HepG2 (cell line): ENCODE measurements around the gene PLLP. TPM values are rescaled to one million over a fixed set of nuclear protein-coding genes. Genes with fewer than 3 reads are reported as not detected.

Experiments
- BRCA1 ChIP-seq: sonication (generic); formaldehyde crosslinking; IDR thresholded peaks from 2 replicates; pipeline ENCODE4 v1.4.0; 2020; ENCODE audit warnings: missing genetic modification reagents
- BRD4 ChIP-seq: sonication (generic); formaldehyde crosslinking; IDR thresholded peaks from 2 replicates; pipeline ENCODE4 v1.4.0; 2020; ENCODE audit warnings: missing genetic modification reagents
- ELF1 ChIP-seq: sonication (generic); formaldehyde crosslinking; IDR thresholded peaks from 2 replicates; pipeline ENCODE4 v1.4.0; 2020; ENCODE audit warnings: missing genetic modification reagents
- GABPB1 ChIP-seq: IDR thresholded peaks from 2 replicates; pipeline ENCODE4 v1.6.1; 2016; ENCODE audit warnings: mild to moderate bottlenecking, missing genetic modification reagents, moderate library complexity, missing compliant biosample characterization
- GTF2F1 ChIP-seq: fragments of 150-350 bp; IDR thresholded peaks from 2 replicates; pipeline ENCODE4 v1.6.1; 2014; ENCODE audit warnings: low read length
- HMGA1 ChIP-seq: sonication (generic); formaldehyde crosslinking; conservative IDR thresholded peaks from 2 replicates; pipeline ENCODE4 v1.4.0; 2020; ENCODE audit warnings: missing genetic modification reagents
- KAT7 ChIP-seq: IDR thresholded peaks from 2 replicates; pipeline ENCODE4 v1.6.1; 2018; ENCODE audit warnings: borderline replicate concordance, missing compliant biosample characterization
- KAT8 ChIP-seq: IDR thresholded peaks from 2 replicates; pipeline ENCODE4 v1.6.1; 2016; ENCODE audit warnings: missing genetic modification reagents, missing compliant biosample characterization
- KLF11 ChIP-seq: IDR thresholded peaks from 2 replicates; pipeline ENCODE4 v1.6.1; 2016; ENCODE audit warnings: missing compliant biosample characterization
- MLLT10 ChIP-seq: sonication (generic); formaldehyde crosslinking; IDR thresholded peaks from 2 replicates; pipeline ENCODE4 v1.4.0; 2020; ENCODE audit warnings: missing genetic modification reagents
- NFIB ChIP-seq: sonication (generic); formaldehyde crosslinking; IDR thresholded peaks from 2 replicates; pipeline ENCODE4 v1.9.0; 2021; ENCODE audit warnings: missing genetic modification reagents, mild to moderate bottlenecking, borderline replicate concordance
- NR2F1 ChIP-seq, 2 experiments: fragments of 450-650 bp in 1 of 2; formaldehyde crosslinking in 1 of 2; IDR thresholded peaks; 2 replicates each; pipeline versions ENCODE4 v1.5.0 to v1.6.1; 2016 to 2020; ENCODE audit warnings: mild to moderate bottlenecking in 1 of 2, missing compliant biosample characterization in 1 of 2, missing genetic modification reagents in 1 of 2, moderate library complexity in 1 of 2
- ONECUT2 ChIP-seq: sonication (generic); formaldehyde crosslinking; IDR thresholded peaks from 2 replicates; pipeline ENCODE4 v1.4.0; 2020; ENCODE audit warnings: missing genetic modification reagents
- PHF8 ChIP-seq: sonication (generic); formaldehyde crosslinking; IDR thresholded peaks from 2 replicates; pipeline ENCODE4 v1.5.0; 2020; ENCODE audit warnings: missing genetic modification reagents
- PLRG1 ChIP-seq: fragments of 450-650 bp; conservative IDR thresholded peaks from 2 replicates; pipeline ENCODE4 v1.6.1; 2016
- RBM39 ChIP-seq: fragments of 200-400 bp; formaldehyde crosslinking; IDR thresholded peaks from one replicate; pipeline ENCODE4 v1.6.1; 2018; ENCODE audit warnings: antibody characterized with exemption, mild to moderate bottlenecking, low read depth, low read length; ENCODE audit not compliant: poor library complexity, severe bottlenecking
- SRF ChIP-seq: IDR thresholded peaks from 2 replicates; pipeline ENCODE4 v1.6.1; 2011; ENCODE audit warnings: mild to moderate bottlenecking, low read depth, low read length, moderate library complexity
- SRSF4 ChIP-seq: fragments of 200-400 bp; formaldehyde crosslinking; IDR thresholded peaks from one replicate; pipeline ENCODE4 v1.6.1; 2018; ENCODE audit warnings: mild to moderate bottlenecking, low read depth, low read length, moderate library complexity; ENCODE audit not compliant: poor library complexity, severe bottlenecking
- TBX2 ChIP-seq: sonication (generic); formaldehyde crosslinking; IDR thresholded peaks from 2 replicates; pipeline ENCODE4 v1.5.0; 2020; ENCODE audit warnings: missing genetic modification reagents, mild to moderate bottlenecking, borderline replicate concordance
- TFAP4 ChIP-seq: sonication (generic); IDR thresholded peaks from 2 replicates; pipeline ENCODE4 v1.6.1; 2016; ENCODE audit warnings: low read depth, borderline replicate concordance
- ZBED4 ChIP-seq: sonication (generic); formaldehyde crosslinking; IDR thresholded peaks from 2 replicates; pipeline ENCODE4 v1.4.0; 2020; ENCODE audit warnings: missing genetic modification reagents, borderline replicate concordance
- ZC3H13 ChIP-seq: sonication (generic); formaldehyde crosslinking; IDR thresholded peaks from 2 replicates; pipeline ENCODE4 v1.8.1; 2023; ENCODE audit warnings: mild to moderate bottlenecking, missing genetic modification reagents, moderate library complexity
- ZNF234 ChIP-seq: sonication (generic); formaldehyde crosslinking; conservative IDR thresholded peaks from 2 replicates; pipeline ENCODE4 v1.5.1; 2020; ENCODE audit warnings: mild to moderate bottlenecking, missing genetic modification reagents
- polyA plus RNA-seq, 8 experiments: library from polyadenylated mRNA; depleted of rRNA in 3 of 8; stranded (reverse) in 7 of 8; unstranded in 1 of 8; fragments of >200 nt; fragmentation: Illumina TruSeq in 4 of 8; extraction: Trizol in 4 of 8; gene quantifications; 2 replicates each; pipeline versions ENCODE4 v1.2.1 to v1.2.3, GENCODE V29; 2011 to 2016; ENCODE audit warnings: low read depth in 4 of 8, missing spikeins in 1 of 8, mixed read lengths in 1 of 8; ENCODE audit not compliant: insufficient read depth in 1 of 8
- total RNA-seq, 5 experiments: library from RNA; depleted of rRNA; stranded (reverse); fragments of >200 nt; fragmentation: Illumina TruSeq; extraction: Trizol; gene quantifications; 2 replicates each; pipeline ENCODE4 v1.2.3, GENCODE V29; 2016; ENCODE audit warnings: low read depth in 1 of 5
- TF ChIP-seq, protein P1 (sequence below): IDR thresholded peaks from 2 replicates; pipeline ENCODE4 v1.6.1; 2016; ENCODE audit warnings: missing biosample characterization, missing genetic modification reagents, low read depth

PLLP gene
- total and polyA plus RNA-seq, 2 of the 13 experiments (the other 11 are each of a cell fraction or from before 2014, with no cell fraction given): 60.6 to 127 TPM

GRCh38 chr16:57304169-57305061 lies 19.9 kb upstream of the PLLP start (continued):
- peak; percentile 50 for TF ChIP-seq ZBED4 (CRISPR knock-in tag)
- TF ChIP-seq MLLT10 (CRISPR knock-in tag): no peak
- no peak for TF ChIP-seq NFIB (CRISPR knock-in tag)
- no peak; the same call in 1 of the 2 replicates for TF ChIP-seq PHF8 (CRISPR knock-in tag)
- 0 out of 4 replicates have a peak, but pooled peaks have one; percentile 22 to 25 for TF ChIP-seq NR2F1 (CRISPR knock-in tag; IDR thresholded peaks at IDR 0.05)
- peak; percentile 95 for TF ChIP-seq SRF
- no peak for TF ChIP-seq ONECUT2 (CRISPR knock-in tag)
- TF ChIP-seq TBX2 (CRISPR knock-in tag): peak; percentile 96
- no peak for TF ChIP-seq ZNF234 (CRISPR knock-in tag)
- peak; percentile 34; the same call in 1 of the 2 replicates for TF ChIP-seq KAT7 (CRISPR knock-in tag)
- TF ChIP-seq SRSF4: no peak
- 0 out of 2 replicates have a peak, but pooled peaks have one; percentile 70 for TF ChIP-seq KLF11 (CRISPR knock-in tag)
- TF ChIP-seq GTF2F1: no peak
- peak; percentile 82 for TF ChIP-seq ELF1
- TF ChIP-seq GABPB1: no peak; the same call in none of the 2 replicates
- peak; percentile 91; the same call in 1 of the 2 replicates for TF ChIP-seq TFAP4
- TF ChIP-seq KAT8 (CRISPR knock-in tag): peak; percentile 77
- no peak for TF ChIP-seq ZC3H13 (CRISPR knock-in tag)
- TF ChIP-seq, protein P1, sequence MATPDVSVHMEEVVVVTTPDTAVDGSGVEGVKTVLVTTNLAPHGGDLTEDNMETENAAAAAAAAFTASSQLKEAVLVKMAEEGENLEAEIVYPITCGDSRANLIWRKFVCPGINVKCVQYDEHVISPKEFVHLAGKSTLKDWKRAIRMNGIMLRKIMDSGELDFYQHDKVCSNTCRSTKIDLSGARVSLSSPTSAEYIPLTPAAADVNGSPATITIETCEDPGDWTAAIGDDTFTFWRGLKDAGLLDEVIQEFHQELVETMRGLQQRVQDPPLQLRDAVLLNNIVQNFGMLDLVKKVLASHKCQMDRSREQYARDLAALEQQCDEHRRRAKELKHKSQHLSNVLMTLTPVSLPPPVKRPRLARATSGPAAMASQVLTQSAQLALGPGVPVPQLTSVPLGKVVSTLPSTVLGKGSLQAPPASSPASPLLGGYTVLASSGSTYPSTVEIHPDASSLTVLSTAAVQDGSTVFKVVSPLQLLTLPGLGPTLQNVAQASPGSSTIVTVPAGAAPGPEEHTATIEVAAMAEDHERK (CRISPR knock-in tag): no peak
- no peak for TF ChIP-seq PLRG1
- TF ChIP-seq BRCA1: no peak
- no peak for TF ChIP-seq RBM39
- no peak for TF ChIP-seq HMGA1 (CRISPR knock-in tag)
- TF ChIP-seq BRD4 (CRISPR knock-in tag): no peak
